SK-N-SH treated with all-trans-retinoic acid at 6 μM for 48 hours (cell line): ENCODE data around the gene ADAMTS2.

Source experiments
- GLIS3 ChIP-seq: fragments of 250-450 bp; sonication (Bioruptor Pico); IDR thresholded peaks from 2 replicates; pipeline ENCODE4 v1.5.0; 2020; ENCODE audit warnings: mild to moderate bottlenecking, moderate library complexity
- ZNF565 ChIP-seq: fragments of 450-650 bp; formaldehyde crosslinking; conservative IDR thresholded peaks from 2 replicates; pipeline ENCODE4 v1.5.0; 2020; ENCODE audit warnings: low read depth, mild to moderate bottlenecking, moderate library complexity
- TF ChIP-seq, protein P1 (sequence below): fragments of 250-450 bp; sonication (Bioruptor Pico); IDR thresholded peaks from 2 replicates; pipeline ENCODE4 v1.5.0; 2020; ENCODE audit warnings: mild to moderate bottlenecking, moderate library complexity

DNA sequence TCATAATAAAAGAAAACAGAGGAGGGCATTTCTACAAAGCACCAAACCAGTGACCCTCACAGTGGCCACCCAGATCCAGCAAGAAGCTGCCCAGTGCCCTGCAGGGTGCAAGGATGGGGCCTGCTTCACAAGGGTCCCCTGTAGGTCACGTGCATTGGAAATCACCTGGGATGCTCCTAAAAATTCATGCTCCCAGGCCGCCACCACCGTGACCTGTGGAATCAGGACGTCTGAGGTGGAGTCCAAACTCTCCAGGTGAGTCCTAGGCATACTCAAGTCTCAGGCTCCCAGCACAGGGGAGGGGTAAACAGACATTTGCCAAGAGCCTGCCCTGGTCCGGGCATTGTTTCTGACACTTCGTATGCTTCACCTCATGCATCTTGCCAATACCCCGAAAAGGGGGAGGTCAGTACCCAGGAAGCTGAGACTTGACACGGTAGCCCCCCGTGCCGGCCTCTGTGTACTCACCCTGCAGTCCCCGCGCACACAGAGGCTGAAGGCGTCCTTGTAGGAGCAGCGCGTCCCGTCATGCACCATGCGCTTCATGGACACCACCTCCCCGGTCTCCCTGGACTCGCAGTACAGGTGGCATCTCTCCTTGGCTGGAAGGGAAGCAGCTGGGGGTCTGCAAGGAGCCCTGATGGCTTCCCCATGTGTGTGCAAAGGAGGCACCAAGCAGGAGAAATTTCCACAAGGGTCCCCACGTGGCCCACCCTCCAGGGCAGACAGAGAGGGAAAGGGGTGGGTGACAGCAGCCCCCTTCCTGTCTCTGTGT is 209.6 kb downstream of the ADAMTS2 start:
- TF ChIP-seq, protein P1, sequence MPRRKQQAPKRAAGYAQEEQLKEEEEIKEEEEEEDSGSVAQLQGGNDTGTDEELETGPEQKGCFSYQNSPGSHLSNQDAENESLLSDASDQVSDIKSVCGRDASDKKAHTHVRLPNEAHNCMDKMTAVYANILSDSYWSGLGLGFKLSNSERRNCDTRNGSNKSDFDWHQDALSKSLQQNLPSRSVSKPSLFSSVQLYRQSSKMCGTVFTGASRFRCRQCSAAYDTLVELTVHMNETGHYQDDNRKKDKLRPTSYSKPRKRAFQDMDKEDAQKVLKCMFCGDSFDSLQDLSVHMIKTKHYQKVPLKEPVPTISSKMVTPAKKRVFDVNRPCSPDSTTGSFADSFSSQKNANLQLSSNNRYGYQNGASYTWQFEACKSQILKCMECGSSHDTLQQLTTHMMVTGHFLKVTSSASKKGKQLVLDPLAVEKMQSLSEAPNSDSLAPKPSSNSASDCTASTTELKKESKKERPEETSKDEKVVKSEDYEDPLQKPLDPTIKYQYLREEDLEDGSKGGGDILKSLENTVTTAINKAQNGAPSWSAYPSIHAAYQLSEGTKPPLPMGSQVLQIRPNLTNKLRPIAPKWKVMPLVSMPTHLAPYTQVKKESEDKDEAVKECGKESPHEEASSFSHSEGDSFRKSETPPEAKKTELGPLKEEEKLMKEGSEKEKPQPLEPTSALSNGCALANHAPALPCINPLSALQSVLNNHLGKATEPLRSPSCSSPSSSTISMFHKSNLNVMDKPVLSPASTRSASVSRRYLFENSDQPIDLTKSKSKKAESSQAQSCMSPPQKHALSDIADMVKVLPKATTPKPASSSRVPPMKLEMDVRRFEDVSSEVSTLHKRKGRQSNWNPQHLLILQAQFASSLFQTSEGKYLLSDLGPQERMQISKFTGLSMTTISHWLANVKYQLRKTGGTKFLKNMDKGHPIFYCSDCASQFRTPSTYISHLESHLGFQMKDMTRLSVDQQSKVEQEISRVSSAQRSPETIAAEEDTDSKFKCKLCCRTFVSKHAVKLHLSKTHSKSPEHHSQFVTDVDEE (CRISPR knock-in tag): no peak
- TF ChIP-seq ZNF565: no peak
- TF ChIP-seq GLIS3 (CRISPR knock-in tag): no peak
